ENCODE measurements around the gene DNAJB1. TPM values are rescaled to one million over a fixed set of nuclear protein-coding genes. Genes with fewer than 3 reads are reported as not detected.
"Not testable (repeated sequence)": the region's sequence is repeated elsewhere in the genome, so short reads cannot be mapped to it uniquely, and the experiment has no call there.

The DNAJB1 gene
- total and polyA plus RNA-seq, 7 experiments from 2014 or later: 87.4 to 574 (median 221) TPM

- ATAC-seq (no peak), DNase-seq (no peak)
- Histone ChIP-seq H3K36me3 (ENCODE audit: control insufficient read depth in 2 of 3, insufficient read depth in 3 of 3, low read length in 3 of 3) (peaks cover 0 to 34% (median 0%) of the 10 kb centered on the region in 3 experiments), H3K4me1 (ENCODE audit: control insufficient read depth in 2 of 2, insufficient read depth in 2 of 2, low read length in 2 of 2) (peaks cover 24 to 60% of the 10 kb centered on the region in 2 donors), H3K27ac (ENCODE audit: low read depth, low read length) (no peak overlapping the region), H3K27me3 (ENCODE audit: control insufficient read depth in 2 of 2, insufficient read depth in 2 of 2, low read length in 2 of 2) (no peaks in the 10 kb centered on the region), H3K9me3 (ENCODE audit: control insufficient read depth in 2 of 3, low read length in 3 of 3) (no peaks in the 10 kb centered on the region), H3K4me3 (ENCODE audit: low read length) (no peak overlapping the region)
- POLR2A ChIA-PET: interaction anchor here (0.6 to 2.6 kb wide), 8 partner anchors 8 to 196 kb away, joined by 3 to 14 read pairs (median 4); partner anchors contain the start of gene DNAJB1
- Mint-ChIP-seq H3K4me3 (peak overlapping the region in 1 of 10 donors; percentile 26), H3K4me1 (peaks cover 40 to 77% (median 54%) of the 10 kb centered on the region in 7 donors), H3K27ac (peak overlapping the region in 7 of 9 donors; percentile 63 to 91 (median 77)), H3K36me3 (peaks cover 0 to 8% (median 4%) of the 10 kb centered on the region in 5 donors), H3K9me3 (no peaks in the 10 kb centered on the region), H3K27me3 (no peaks in the 10 kb centered on the region)
- CTCF ChIA-PET: interaction anchor here (0.7 to 1.9 kb wide), 3 partner anchors 11 to 55 kb away, joined by 3 to 6 read pairs (median 3); no protein-coding TSS in a partner anchor
- intact Hi-C loops (cut with micrococcal nuclease): loop anchor here in 1 of 2 donors (5.0 to 10.0 kb wide), 2 partner anchors 122 to 419 kb away; partner anchors contain the start of genes ASF1B and PKN1
Measured at GRCh38 chr19:14553939-14554243, 35.7 kb upstream of the DNAJB1 start.

- H3K9me3 Mint-ChIP-seq: no peaks in the 10 kb centered on the region
- CTCF ChIA-PET: interaction anchor here (0.7 kb wide), 1 partner anchor 10 kb away, joined by 3 read pairs; no protein-coding TSS in a partner anchor
Measured at GRCh38 chr19:14553042-14553938, 35.1 kb upstream of the DNAJB1 start.

GRCh38 chr19:14552006-14552360 lies 33.8 kb upstream of the DNAJB1 start:
- Mint-ChIP-seq H3K4me1 (peaks cover 40 to 72% (median 58%) of the 10 kb centered on the region in 7 donors), H3K27ac (peak overlapping the region in 8 of 9 donors; percentile 66 to 97 (median 88)), H3K36me3 (peaks cover 0 to 14% (median 4%) of the 10 kb centered on the region in 5 donors), H3K4me3 (peak overlapping the region in 7 of 10 donors; percentile 27 to 78 (median 76))
- ATAC-seq; H3K4me3 ChIP-seq (ENCODE audit: low read length); H3K9me3 Mint-ChIP-seq; H3K9me3 ChIP-seq (ENCODE audit: control insufficient read depth in 2 of 3, low read length in 3 of 3); DNase-seq; H3K27me3 Mint-ChIP-seq; H3K27me3 ChIP-seq (ENCODE audit: control insufficient read depth in 2 of 2, insufficient read depth in 2 of 2, low read length in 2 of 2): not testable (repeated sequence)
- intact Hi-C loops (cut with micrococcal nuclease): loop anchor here in 1 of 2 donors (5.0 to 10.0 kb wide), 2 partner anchors 120 to 417 kb away; partner anchors contain the start of genes ASF1B and PKN1
- peaks cover 24 to 53% of the 10 kb centered on the region in 2 donors for H3K4me1 ChIP-seq (ENCODE audit: control insufficient read depth in 2 of 2, insufficient read depth in 2 of 2, low read length in 2 of 2)
- ChIA-PET CTCF (interaction anchor here (0.6 to 3.2 kb wide), 12 partner anchors 25 to 96 kb away, joined by 3 to 29 read pairs (median 4); partner anchors contain the start of gene PTGER1), POLR2A (interaction anchor here (0.7 to 3.2 kb wide), 9 partner anchors 16 to 58 kb away, joined by 3 to 41 read pairs (median 13); partner anchors contain the start of genes DNAJB1 and GIPC1)
- peak overlapping the region; percentile 64 for H3K27ac ChIP-seq (ENCODE audit: low read depth, low read length)
- H3K36me3 ChIP-seq (ENCODE audit: control insufficient read depth in 2 of 3, insufficient read depth in 3 of 3, low read length in 3 of 3): peaks cover 0 to 37% (median 0%) of the 10 kb centered on the region in 3 experiments

More at GRCh38 chr19:14553042-14553938, 35.1 kb upstream of the DNAJB1 start:
- Histone ChIP-seq H3K9me3 (ENCODE audit: control insufficient read depth in 2 of 3, low read length in 3 of 3) (no peaks in the 10 kb centered on the region), H3K27ac (ENCODE audit: low read depth, low read length) (peak overlapping the region; percentile 64), H3K27me3 (ENCODE audit: control insufficient read depth in 2 of 2, insufficient read depth in 2 of 2, low read length in 2 of 2) (no peaks in the 10 kb centered on the region), H3K4me1 (ENCODE audit: control insufficient read depth in 2 of 2, insufficient read depth in 2 of 2, low read length in 2 of 2) (peaks cover 24 to 56% of the 10 kb centered on the region in 2 donors), H3K36me3 (ENCODE audit: control insufficient read depth in 2 of 3, insufficient read depth in 3 of 3, low read length in 3 of 3) (peaks cover 0 to 36% (median 0%) of the 10 kb centered on the region in 3 experiments), H3K4me3 (ENCODE audit: low read length) (no peak overlapping the region)
- no peak for ATAC-seq
- Mint-ChIP-seq H3K36me3 (peaks cover 0 to 13% (median 4%) of the 10 kb centered on the region in 5 donors), H3K4me3 (peak overlapping the region in 3 of 10 donors; percentile 35 to 76 (median 39)), H3K4me1 (peaks cover 40 to 74% (median 57%) of the 10 kb centered on the region in 7 donors), H3K27ac (peak overlapping the region in 7 of 9 donors; percentile 67 to 94 (median 84)), H3K27me3 (no peaks in the 10 kb centered on the region)
- POLR2A ChIA-PET: interaction anchor here (0.9 to 2.6 kb wide), 7 partner anchors 9 to 50 kb away, joined by 3 to 14 read pairs (median 4); partner anchors contain the start of gene DNAJB1
- intact Hi-C loops (cut with micrococcal nuclease): loop anchor here in 1 of 2 donors (5.0 to 10.0 kb wide), 2 partner anchors 121 to 418 kb away; partner anchors contain the start of genes ASF1B and PKN1
- DNase-seq: no peak

- peak; percentile 100 for ATAC-seq
- peak; percentile 52 to 90 (median 86) for DNase-seq
- Histone ChIP-seq H3K27ac (ENCODE audit: low read depth, low read length) (peak overlapping the region; percentile 64), H3K4me1 (ENCODE audit: control insufficient read depth in 2 of 2, insufficient read depth in 2 of 2, low read length in 2 of 2) (peaks cover 20 to 47% of the 10 kb centered on the region in 2 donors), H3K36me3 (ENCODE audit: control insufficient read depth in 2 of 3, insufficient read depth in 3 of 3, low read length in 3 of 3) (peaks cover 0 to 37% (median 0%) of the 10 kb centered on the region in 3 experiments)
- peaks cover 0 to 14% (median 4%) of the 10 kb centered on the region in 5 donors for H3K36me3 Mint-ChIP-seq
- ChIA-PET POLR2A (interaction anchor here (0.6 to 3.2 kb wide), 12 partner anchors 14 to 58 kb away, joined by 3 to 41 read pairs (median 4); partner anchors contain the start of genes DNAJB1, GIPC1, NDUFB7 and TECR), CTCF (interaction anchor here (0.6 to 3.2 kb wide), 14 partner anchors 19 to 95 kb away, joined by 3 to 29 read pairs (median 4); partner anchors contain the start of gene PTGER1)
- peak overlapping the region; percentile 30 to 80 (median 76) for H3K4me3 Mint-ChIP-seq
- H3K4me3 ChIP-seq (ENCODE audit: low read length); H3K9me3 Mint-ChIP-seq; H3K9me3 ChIP-seq (ENCODE audit: control insufficient read depth in 2 of 3, low read length in 3 of 3); H3K27me3 ChIP-seq (ENCODE audit: control insufficient read depth in 2 of 2, insufficient read depth in 2 of 2, low read length in 2 of 2); H3K27me3 Mint-ChIP-seq: not testable (repeated sequence)
- H3K4me1 Mint-ChIP-seq: peaks cover 35 to 70% (median 58%) of the 10 kb centered on the region in 7 donors
- H3K27ac Mint-ChIP-seq: peak overlapping the region; percentile 69 to 97 (median 84)
- intact Hi-C loops (cut with micrococcal nuclease): loop anchor here (1.0 to 10.0 kb wide), 7 partner anchors 22 to 417 kb away; partner anchors contain the start of genes TECR (in 2 of the 2), ASF1B (in 1 of the 2), DNAJB1 (in 1 of the 2) and PKN1 (in 1 of the 2)
Measured at GRCh38 chr19:14551134-14552005, 33.2 kb upstream of the DNAJB1 start.

GRCh38 chr19:14550201-14550754 lies 32.1 kb upstream of the DNAJB1 start:
- H3K4me3 ChIP-seq (ENCODE audit: low read length): no peak overlapping the region
- ATAC-seq: no peak
- no peaks in the 10 kb centered on the region for H3K9me3 Mint-ChIP-seq
- H3K4me1 ChIP-seq (ENCODE audit: control insufficient read depth in 2 of 2, insufficient read depth in 2 of 2, low read length in 2 of 2): peaks cover 16 to 39% of the 10 kb centered on the region in 2 donors
- ChIA-PET POLR2A (interaction anchor here (0.6 to 3.2 kb wide), 9 partner anchors 13 to 233 kb away, joined by 3 to 41 read pairs (median 7); partner anchors contain the start of genes DNAJB1, GIPC1 and TECR), CTCF (interaction anchor here (0.6 to 3.2 kb wide), 14 partner anchors 10 to 547 kb away, joined by 3 to 29 read pairs (median 4); no protein-coding TSS in a partner anchor)
- H3K27me3 ChIP-seq (ENCODE audit: control insufficient read depth in 2 of 2, insufficient read depth in 2 of 2, low read length in 2 of 2): no peaks in the 10 kb centered on the region
- peaks cover 0 to 46% (median 0%) of the 10 kb centered on the region in 3 experiments for H3K36me3 ChIP-seq (ENCODE audit: control insufficient read depth in 2 of 3, insufficient read depth in 3 of 3, low read length in 3 of 3)
- no peak overlapping the region for H3K27ac ChIP-seq (ENCODE audit: low read depth, low read length)
- intact Hi-C loops (cut with micrococcal nuclease): loop anchor here in 1 of 2 donors (2.0 to 10.0 kb wide), 3 partner anchors 63 to 415 kb away; partner anchors contain the start of genes ASF1B and PKN1
- H3K4me3 Mint-ChIP-seq: peak overlapping the region in 4 of 10 donors; percentile 8 to 76 (median 38)
- H3K9me3 ChIP-seq (ENCODE audit: control insufficient read depth in 2 of 3, low read length in 3 of 3): no peaks in the 10 kb centered on the region
- H3K27me3 Mint-ChIP-seq: no peaks in the 10 kb centered on the region
- no peak for DNase-seq
- H3K36me3 Mint-ChIP-seq: peaks cover 0 to 11% (median 4%) of the 10 kb centered on the region in 5 donors
- H3K27ac Mint-ChIP-seq: peak overlapping the region; percentile 64 to 97 (median 84)
- H3K4me1 Mint-ChIP-seq: peaks cover 28 to 70% (median 57%) of the 10 kb centered on the region in 7 donors
